HG03064 (cell line): ENCODE measurements around the gene TNFSF12.

Source experiments
- ATAC-seq: cut with Tn5 transposase; IDR thresholded peaks from one replicate; pipeline ENCODE4 v1.9.1; 2021; ENCODE audit warnings: low read depth; ENCODE audit not compliant: unreplicated experiment

TNFSF12 gene

DNA sequence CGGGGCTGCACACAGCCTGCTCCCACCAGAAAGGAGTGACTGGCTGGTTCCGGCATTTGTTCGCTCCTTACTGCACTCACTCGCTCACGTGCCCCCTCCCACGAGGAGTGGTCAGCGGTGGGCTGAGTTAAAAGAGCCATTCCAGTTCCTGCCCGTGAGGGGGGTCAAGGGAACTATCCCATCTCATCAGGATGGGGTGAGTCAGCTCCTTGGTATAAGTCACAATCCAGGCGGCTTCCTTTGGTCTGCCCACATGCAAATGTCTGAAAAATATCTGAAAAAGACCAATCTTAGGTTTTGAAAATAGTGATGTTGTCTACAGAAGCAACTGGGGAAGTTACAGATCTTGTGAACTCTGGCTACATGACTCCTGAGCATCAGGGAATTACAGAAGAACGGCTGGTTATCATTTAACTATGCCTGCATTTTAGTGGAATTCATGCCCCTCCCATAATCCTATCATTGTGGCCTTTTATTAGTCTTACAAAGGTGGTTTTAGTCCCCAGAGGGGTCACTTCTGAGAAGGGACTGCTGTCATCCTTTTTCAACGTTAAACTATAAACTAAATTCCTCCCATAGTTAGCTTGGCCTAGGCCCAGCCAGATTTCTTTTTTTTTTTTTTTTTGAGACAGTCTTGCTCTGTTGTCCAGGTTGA lies 9.8 kb upstream of the TNFSF12 start:
- ATAC-seq = no peak

- ATAC-seq = no peak
Observed at GRCh38 chr17:7541074-7541621, 7.7 kb upstream of the TNFSF12 start.

DNA sequence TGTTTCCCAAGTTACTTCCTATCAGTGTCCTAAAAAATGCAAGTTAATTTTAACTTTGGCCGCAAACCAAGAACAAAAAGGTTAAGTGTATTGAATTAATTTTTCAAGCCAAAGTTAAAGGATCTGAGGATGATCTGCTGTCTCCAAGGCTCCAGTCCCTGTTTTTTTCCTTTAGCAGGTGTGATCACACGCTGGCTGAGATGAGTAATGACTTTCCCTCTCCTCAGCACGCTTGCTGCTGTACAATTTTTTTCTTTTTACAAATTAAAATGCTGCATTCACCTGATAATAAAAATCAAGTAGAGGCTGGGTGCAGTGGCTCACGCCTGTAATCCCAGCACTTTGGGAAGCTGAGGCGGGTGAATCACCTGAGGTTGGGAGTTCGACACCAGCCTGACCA lies 3.9 kb upstream of the TNFSF12 start:
- ATAC-seq = no peak

GRCh38 chr17:7549401-7550055 lies 670 bp downstream of the TNFSF12 start:
- no peak for ATAC-seq

DNA sequence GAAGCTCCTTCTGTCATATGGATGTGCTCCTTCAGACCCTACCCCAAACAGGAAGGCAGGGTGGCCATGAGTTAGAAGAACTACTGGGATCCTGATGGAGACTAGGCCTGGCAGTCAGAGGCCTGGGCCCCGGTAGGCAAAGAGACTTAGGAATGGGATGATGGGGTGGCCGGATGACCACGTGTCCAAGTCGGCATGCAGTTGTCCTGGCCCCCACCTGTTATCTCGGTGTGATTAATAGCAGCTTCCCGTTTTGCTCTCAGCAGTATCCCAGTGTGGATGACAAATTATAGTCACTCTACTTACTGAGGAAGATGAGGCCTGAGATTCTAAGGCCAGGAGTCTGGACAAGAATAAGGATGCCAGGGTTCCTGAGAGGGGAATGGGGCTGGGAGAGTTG lies 1.5 kb downstream of the TNFSF12 start:
- no peak for ATAC-seq

- no peak for ATAC-seq
Observed at GRCh38 chr17:7551396-7551795, 2.5 kb downstream of the TNFSF12 start.

DNA sequence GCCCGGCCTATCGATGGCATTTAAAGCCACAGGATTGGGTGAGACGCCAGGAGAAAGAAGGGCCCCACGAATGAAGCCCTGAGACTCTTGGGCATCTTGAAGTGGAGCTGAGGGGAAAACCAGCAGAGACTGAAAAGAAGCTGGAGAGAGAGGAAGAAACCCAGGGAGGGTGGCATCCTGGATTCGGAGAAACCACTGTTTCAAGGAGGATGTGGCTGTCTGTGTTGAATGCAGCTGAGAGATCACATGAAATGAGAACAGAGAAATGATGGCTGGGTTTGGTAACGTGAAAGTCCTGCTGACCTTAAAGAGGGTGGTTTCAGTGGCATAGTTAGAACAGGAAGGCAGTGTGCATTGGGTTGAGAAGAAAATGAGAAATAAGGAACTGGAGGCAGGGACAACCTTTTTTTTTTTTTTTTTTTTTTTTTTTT lies 3.8 kb downstream of the TNFSF12 start:
- no peak for ATAC-seq

GRCh38 chr17:7553356-7553755 lies 4.5 kb downstream of the TNFSF12 start:
- ATAC-seq = no peak

DNA sequence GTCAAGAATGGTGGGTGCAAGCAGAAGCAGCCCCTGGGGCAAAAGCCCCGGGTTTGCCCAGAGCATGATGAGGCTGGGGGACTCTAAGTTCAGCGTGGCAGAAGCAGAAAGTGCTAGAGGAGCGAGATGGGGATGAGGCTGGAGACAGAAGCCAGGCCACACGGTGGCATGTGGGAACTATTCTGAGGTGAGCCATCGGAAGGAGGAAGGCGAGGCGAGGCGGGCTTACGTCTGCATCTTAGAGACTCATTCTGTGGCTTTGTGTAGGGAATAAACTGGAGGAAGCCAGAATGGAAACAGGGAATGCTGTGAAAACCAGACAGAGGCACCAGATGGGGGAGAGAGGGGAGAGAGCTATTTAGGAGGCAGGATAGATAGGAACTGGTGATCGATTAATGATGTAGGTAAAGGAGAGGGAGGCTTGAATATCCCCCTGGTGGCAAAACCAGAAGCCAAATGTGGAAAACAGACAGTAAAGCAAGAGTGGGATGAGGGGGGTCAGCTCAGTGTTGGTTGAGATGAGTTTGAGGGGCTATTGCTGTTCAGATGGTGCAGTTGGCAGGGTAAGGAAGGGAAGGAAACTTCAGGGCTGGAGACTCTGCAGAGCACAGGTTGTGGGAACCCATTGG lies 6.6 kb downstream of the TNFSF12 start:
- ATAC-seq = no peak

DNA sequence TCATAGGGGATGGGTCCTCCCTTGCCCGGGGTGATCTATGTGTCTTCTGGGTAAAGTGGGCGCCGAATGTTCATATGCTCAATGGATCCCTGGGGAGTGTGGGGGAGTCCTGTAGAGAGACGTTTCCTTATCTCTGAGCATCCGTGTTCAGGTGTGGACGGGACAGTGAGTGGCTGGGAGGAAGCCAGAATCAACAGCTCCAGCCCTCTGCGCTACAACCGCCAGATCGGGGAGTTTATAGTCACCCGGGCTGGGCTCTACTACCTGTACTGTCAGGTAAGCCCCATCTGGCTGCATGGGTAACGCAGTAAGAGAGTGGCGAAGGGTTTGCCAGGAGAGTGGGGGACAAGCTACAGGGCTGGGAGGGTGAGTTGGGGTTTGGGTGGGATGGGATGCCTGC lies 7.8 kb downstream of the TNFSF12 start:
- no peak for ATAC-seq

DNA sequence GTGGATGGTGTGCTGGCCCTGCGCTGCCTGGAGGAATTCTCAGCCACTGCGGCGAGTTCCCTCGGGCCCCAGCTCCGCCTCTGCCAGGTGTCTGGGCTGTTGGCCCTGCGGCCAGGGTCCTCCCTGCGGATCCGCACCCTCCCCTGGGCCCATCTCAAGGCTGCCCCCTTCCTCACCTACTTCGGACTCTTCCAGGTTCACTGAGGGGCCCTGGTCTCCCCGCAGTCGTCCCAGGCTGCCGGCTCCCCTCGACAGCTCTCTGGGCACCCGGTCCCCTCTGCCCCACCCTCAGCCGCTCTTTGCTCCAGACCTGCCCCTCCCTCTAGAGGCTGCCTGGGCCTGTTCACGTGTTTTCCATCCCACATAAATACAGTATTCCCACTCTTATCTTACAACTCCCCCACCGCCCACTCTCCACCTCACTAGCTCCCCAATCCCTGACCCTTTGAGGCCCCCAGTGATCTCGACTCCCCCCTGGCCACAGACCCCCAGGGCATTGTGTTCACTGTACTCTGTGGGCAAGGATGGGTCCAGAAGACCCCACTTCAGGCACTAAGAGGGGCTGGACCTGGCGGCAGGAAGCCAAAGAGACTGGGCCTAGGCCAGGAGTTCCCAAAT lies 8.4 kb downstream of the TNFSF12 start:
- no peak for ATAC-seq

DNA sequence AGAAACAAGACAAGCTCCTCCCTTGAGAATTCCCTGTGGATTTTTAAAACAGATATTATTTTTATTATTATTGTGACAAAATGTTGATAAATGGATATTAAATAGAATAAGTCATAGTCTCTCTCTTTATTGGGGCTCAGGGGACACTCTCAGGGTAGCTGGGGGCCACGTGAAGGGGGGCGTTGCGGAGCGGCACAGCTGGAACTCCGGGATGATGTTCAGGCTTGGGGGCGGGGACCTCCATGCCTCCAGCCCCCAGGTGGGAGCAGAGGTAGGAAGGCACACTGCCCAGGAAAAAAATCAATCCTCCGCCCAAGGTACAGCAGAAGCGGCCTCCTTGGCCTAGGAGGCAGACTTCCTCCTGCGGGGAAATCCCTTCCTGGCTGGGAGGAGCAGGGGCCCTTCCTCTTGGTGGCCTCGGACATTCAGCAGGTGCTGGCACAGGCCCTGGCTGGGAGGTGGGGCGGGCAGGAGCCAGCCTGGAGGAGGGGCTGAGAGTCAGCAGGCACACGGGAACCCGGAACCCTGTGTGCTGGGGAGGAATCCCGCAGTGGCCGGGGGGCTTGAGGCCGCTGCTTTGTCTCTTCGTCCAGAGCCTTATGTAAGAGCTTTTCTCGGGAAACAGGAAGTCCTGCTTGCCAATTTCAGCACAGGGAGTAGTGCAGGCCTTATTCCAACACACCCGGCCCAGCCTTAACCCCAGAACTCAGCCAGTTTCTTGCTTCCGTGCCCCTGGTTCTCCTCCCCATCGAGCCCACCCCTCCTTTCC lies 9.1 kb downstream of the TNFSF12 start:
- ATAC-seq = no peak

DNA sequence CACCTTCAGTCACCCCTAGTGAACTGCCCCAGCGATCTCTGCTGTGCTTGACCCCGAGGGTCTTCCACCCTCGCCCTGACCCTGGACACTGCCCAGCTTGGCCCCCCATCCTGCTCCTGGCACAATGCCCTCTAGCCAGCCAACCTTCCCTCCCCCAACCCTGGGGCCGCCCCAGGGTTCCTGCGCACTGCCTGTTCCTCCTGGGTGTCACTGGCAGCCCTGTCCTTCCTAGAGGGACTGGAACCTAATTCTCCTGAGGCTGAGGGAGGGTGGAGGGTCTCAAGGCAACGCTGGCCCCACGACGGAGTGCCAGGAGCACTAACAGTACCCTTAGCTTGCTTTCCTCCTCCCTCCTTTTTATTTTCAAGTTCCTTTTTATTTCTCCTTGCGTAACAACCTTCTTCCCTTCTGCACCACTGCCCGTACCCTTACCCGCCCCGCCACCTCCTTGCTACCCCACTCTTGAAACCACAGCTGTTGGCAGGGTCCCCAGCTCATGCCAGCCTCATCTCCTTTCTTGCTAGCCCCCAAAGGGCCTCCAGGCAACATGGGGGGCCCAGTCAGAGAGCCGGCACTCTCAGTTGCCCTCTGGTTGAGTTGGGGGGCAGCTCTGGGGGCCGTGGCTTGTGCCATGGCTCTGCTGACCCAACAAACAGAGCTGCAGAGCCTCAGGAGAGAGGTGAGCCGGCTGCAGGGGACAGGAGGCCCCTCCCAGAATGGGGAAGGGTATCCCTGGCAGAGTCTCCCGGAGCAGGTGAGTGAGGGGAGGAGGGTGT lies 9.9 kb downstream of the TNFSF12 start, which contains the start of gene TNFSF13:
Gene TNFSF13 (plus strand): TSS at position 207 of the 776 bp plus-strand sequence. CDS start 290 bp downstream, at position 497.
- no peak for ATAC-seq

GRCh38 chr17:7559320-7560171 lies 10.7 kb downstream of the TNFSF12 start:
- no peak for ATAC-seq

GRCh38 chr17:7560172-7561027 lies 11.5 kb downstream of the TNFSF12 start:
- ATAC-seq = no peak

- ATAC-seq = peak; percentile 54
Observed at GRCh38 chr17:7561028-7561575, 12.2 kb downstream of the TNFSF12 start.

GRCh38 chr17:7561589-7562207 lies 12.8 kb downstream of the TNFSF12 start, which contains the start of gene SENP3:
Gene SENP3 (plus strand): TSS chr17:7561919. CDS start chr17:7563077, 1,158 bp downstream.
- no peak for ATAC-seq
